MM.1S (cell line): Measurements from ENCODE around the gene SLC5A5.

Experiments
- DNase-seq: peaks from one replicate; pipeline ENCODE4 v3.0.0-alpha.2; 2015
- H2AFZ ChIP-seq: fragments of 300-600 bp; sonication (generic); 2 replicates; pipeline ENCODE4 v1.6.0; 2016; ENCODE audit warnings: antibody characterized with exemption, low read length
- H3F3A ChIP-seq: fragments of 300-600 bp; sonication (generic); 2 replicates; pipeline ENCODE4 v1.6.1; 2016; ENCODE audit warnings: mild to moderate bottlenecking, antibody characterized with exemption, low read length, moderate library complexity, mixed read lengths; ENCODE audit not compliant: insufficient read depth
- H3K27ac ChIP-seq: fragments of 300-600 bp; sonication (generic); 2 replicates; pipeline ENCODE4 v1.5.1; 2016; ENCODE audit warnings: mild to moderate bottlenecking, low read length
- H3K27me3 ChIP-seq: fragments of 300-600 bp; sonication (generic); replicated peaks from 2 replicates; pipeline ENCODE4 v1.6.0; 2016; ENCODE audit warnings: low read length; ENCODE audit not compliant: insufficient read depth
- H3K36me3 ChIP-seq: fragments of 300-600 bp; sonication (generic); replicated peaks from 2 replicates; pipeline ENCODE4 v1.6.1; 2016; ENCODE audit warnings: mild to moderate bottlenecking, low read length, mixed read lengths; ENCODE audit not compliant: insufficient read depth
- H3K4me1 ChIP-seq: fragments of 300-600 bp; sonication (generic); 2 replicates; pipeline ENCODE4 v1.6.1; 2016; ENCODE audit warnings: low read length, mixed read lengths
- H3K4me2 ChIP-seq: fragments of 300-600 bp; sonication (generic); 2 replicates; pipeline ENCODE4 v1.6.0; 2016; ENCODE audit warnings: low read depth, low read length
- H3K4me3 ChIP-seq: fragments of 300-600 bp; sonication (generic); 2 replicates; pipeline ENCODE4 v1.5.1; 2016; ENCODE audit warnings: low read length, mixed read lengths
- H3K79me2 ChIP-seq: fragments of 300-600 bp; sonication (generic); 2 replicates; pipeline ENCODE4 v1.6.1; 2016; ENCODE audit warnings: mixed run types, low read length, mixed read lengths
- H3K9ac ChIP-seq: fragments of 300-600 bp; sonication (generic); 2 replicates; pipeline ENCODE4 v1.6.1; 2016; ENCODE audit warnings: low read length, mixed read lengths
- H3K9me2 ChIP-seq: fragments of 300-600 bp; sonication (generic); replicated peaks from 2 replicates; pipeline ENCODE4 v1.6.1; 2016; ENCODE audit warnings: mild to moderate bottlenecking, low read length, mixed read lengths; ENCODE audit not compliant: insufficient read depth
- H3K9me3 ChIP-seq: fragments of 300-600 bp; sonication (generic); replicated peaks from 2 replicates; pipeline ENCODE4 v1.6.1; 2016; ENCODE audit warnings: mild to moderate bottlenecking, low read length, mixed read lengths; ENCODE audit not compliant: insufficient read depth
- H4K20me1 ChIP-seq: fragments of 300-600 bp; sonication (generic); 2 replicates; pipeline ENCODE4 v1.6.1; 2016; ENCODE audit warnings: mild to moderate bottlenecking, low read length, moderate library complexity, mixed read lengths; ENCODE audit not compliant: insufficient read depth
- EZH2 ChIP-seq: fragments of 300-600 bp; sonication (generic); optimal IDR thresholded peaks from 2 replicates; pipeline ENCODE3; 2017; ENCODE audit warnings: low read depth, mild to moderate bottlenecking, antibody characterized with exemption, low read length, mixed read lengths
- EZH2phosphoT487 ChIP-seq: fragments of 300-600 bp; sonication (generic); IDR thresholded peaks from 2 replicates; pipeline ENCODE4 v1.6.1; 2018; ENCODE audit warnings: antibody characterized with exemption, low read length
- TF ChIP-seq, protein P1 (sequence below): fragments of 300-600 bp; sonication (generic); IDR thresholded peaks from 2 replicates; pipeline ENCODE4 v1.5.1; 2016; ENCODE audit warnings: antibody characterized with exemption, low read length, mixed read lengths

The SLC5A5 gene

DNA sequence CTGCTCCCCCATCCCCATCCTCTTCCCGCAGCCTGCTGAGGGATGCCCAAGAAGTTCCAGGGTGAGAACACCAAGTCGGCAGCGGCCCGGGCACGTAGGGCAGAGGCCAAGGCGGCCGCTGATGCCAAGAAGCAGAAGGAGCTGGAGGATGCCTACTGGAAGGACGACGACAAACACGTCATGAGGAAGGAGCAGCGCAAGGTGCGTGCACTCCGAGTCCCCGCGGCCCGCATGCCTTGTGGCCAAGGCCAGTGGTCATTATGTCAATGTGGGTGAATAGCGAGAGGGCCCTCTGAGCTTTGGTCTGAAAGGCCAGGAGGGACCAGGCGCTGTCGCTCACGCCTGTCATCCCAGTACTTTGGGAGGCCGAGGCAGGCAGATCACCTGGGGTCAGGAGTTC, 64.6 kb downstream of the SLC5A5 start:
- H3K27me3 ChIP-seq: peaks cover 8% of the 10 kb centered on the region; the same call in 1 of the 2 replicates
- no peak for DNase-seq
- H3K36me3 ChIP-seq: no peaks in the 10 kb centered on the region
- no peaks in the 10 kb centered on the region for H3F3A ChIP-seq
- peaks cover 11% of the 10 kb centered on the region for H3K4me1 ChIP-seq
- no peak overlapping the region for H3K4me3 ChIP-seq
- H3K79me2 ChIP-seq: peaks cover 11% of the 10 kb centered on the region
- no peaks in the 10 kb centered on the region for H3K9me2 ChIP-seq
- H3K27ac ChIP-seq: no peak overlapping the region
- H4K20me1 ChIP-seq: no peaks in the 10 kb centered on the region
- H3K4me2 ChIP-seq: no peak overlapping the region
- H2AFZ ChIP-seq: no peak overlapping the region
- H3K9ac ChIP-seq: no peak overlapping the region
- H3K9me3 ChIP-seq: no peaks in the 10 kb centered on the region
- no peak for TF ChIP-seq EZH2
- no peak for TF ChIP-seq EZH2phosphoT487
- TF ChIP-seq, protein P1, sequence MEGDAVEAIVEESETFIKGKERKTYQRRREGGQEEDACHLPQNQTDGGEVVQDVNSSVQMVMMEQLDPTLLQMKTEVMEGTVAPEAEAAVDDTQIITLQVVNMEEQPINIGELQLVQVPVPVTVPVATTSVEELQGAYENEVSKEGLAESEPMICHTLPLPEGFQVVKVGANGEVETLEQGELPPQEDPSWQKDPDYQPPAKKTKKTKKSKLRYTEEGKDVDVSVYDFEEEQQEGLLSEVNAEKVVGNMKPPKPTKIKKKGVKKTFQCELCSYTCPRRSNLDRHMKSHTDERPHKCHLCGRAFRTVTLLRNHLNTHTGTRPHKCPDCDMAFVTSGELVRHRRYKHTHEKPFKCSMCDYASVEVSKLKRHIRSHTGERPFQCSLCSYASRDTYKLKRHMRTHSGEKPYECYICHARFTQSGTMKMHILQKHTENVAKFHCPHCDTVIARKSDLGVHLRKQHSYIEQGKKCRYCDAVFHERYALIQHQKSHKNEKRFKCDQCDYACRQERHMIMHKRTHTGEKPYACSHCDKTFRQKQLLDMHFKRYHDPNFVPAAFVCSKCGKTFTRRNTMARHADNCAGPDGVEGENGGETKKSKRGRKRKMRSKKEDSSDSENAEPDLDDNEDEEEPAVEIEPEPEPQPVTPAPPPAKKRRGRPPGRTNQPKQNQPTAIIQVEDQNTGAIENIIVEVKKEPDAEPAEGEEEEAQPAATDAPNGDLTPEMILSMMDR: no peak

DNA sequence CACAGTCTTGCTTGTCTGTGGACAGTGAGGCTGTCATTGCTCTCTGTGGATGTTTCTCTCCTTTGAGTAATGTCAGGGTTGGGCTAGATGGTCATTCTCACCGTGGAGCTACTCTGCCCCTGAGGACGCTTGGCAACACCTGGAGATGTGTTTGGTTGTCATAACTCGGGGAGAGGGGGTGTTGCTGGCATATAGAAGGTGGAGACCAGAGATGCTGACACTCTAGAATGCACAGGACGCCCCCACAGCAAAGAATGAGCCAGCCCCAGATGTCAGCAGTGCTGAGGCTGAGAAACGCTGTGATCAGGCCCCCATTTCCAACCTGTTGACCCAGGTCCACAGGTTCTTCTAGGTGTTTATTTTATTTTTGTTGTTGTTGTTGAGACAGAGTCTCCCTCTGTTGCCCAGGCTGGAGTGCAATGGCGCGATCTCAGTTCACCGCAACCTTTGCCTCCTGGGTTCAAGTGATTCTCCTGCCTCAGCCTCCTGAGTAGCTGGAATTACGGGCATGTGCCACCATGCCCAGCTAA, 65.7 kb downstream of the SLC5A5 start:
- no peaks in the 10 kb centered on the region for H3K36me3 ChIP-seq
- no peak for TF ChIP-seq EZH2phosphoT487
- TF ChIP-seq, protein P1: no peak
- TF ChIP-seq EZH2: no peak

DNA sequence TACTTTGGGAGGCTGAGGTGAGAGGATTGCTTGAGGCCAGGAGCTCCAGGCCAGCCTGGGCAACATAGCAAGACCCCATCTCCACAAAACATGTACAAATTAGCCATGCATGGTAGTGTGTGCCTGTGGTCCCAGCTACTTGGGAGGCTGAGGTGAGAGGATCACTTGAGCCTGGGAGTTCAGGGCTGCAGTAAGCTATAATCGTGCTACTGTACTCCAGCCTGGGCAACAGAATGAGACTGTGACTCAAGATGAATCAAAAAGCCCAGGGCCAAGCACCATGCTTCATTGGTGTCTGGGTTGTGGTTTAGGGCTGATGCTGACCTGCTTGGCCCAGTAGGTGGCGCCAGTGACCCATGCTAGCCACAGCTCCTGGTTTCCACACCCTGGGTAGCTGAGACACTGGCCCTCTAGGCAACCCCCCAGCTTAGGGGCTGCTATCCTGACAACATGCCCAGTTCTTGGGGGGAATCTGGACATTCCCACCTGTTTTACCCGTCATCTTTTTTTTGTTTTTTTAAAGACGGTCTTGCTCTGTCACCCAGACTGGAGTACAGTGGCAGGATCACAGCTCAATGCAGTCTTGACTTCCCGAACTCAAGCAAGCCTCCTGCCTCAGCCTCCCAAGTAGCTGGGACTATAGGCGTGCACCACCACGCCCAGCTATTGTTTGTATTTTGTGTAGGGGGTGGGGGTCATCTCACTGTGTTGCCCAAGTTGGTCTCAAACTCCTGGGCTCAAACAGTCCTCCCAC, 66.5 kb downstream of the SLC5A5 start:
- Histone ChIP-seq H3K79me2 (peaks cover 9% of the 10 kb centered on the region), H3K36me3 (no peaks in the 10 kb centered on the region), H3K27me3 (no peaks in the 10 kb centered on the region), H3K9me2 (no peaks in the 10 kb centered on the region), H3F3A (no peaks in the 10 kb centered on the region), H3K9ac (no peak overlapping the region), H3K4me3 (no peak overlapping the region), H3K4me2 (no peak overlapping the region), H4K20me1 (no peaks in the 10 kb centered on the region), H3K9me3 (no peaks in the 10 kb centered on the region), H2AFZ (no peak overlapping the region), H3K27ac (no peak overlapping the region), H3K4me1 (peaks cover 7% of the 10 kb centered on the region)
- no peak for TF ChIP-seq EZH2phosphoT487
- TF ChIP-seq, protein P1: peak; percentile 89
- TF ChIP-seq EZH2: no peak
- DNase-seq: peak; percentile 64

More for the DNA sequence above, 65.7 kb downstream of the SLC5A5 start:
- no peak overlapping the region for H3K9ac ChIP-seq
- DNase-seq: no peak
- H3K27ac ChIP-seq: no peak overlapping the region
- no peak overlapping the region for H3K4me3 ChIP-seq
- H3F3A ChIP-seq: no peaks in the 10 kb centered on the region
- peaks cover 11% of the 10 kb centered on the region for H3K79me2 ChIP-seq
- no peak overlapping the region for H2AFZ ChIP-seq
- no peak overlapping the region for H3K4me2 ChIP-seq
- no peaks in the 10 kb centered on the region for H3K9me2 ChIP-seq
- H3K27me3 ChIP-seq: no peaks in the 10 kb centered on the region
- peaks cover 7% of the 10 kb centered on the region for H3K4me1 ChIP-seq
- no peaks in the 10 kb centered on the region for H3K9me3 ChIP-seq
- no peaks in the 10 kb centered on the region for H4K20me1 ChIP-seq
